ENCODE results near the gene KIRREL3. TPM values are rescaled to one million over a fixed set of nuclear protein-coding genes. Genes with fewer than 3 reads are reported as not detected.

Gene KIRREL3
- polyA plus RNA-seq, 1 of the 3 experiments (the other 2 are of a cell fraction): 3.7 TPM

DNA sequence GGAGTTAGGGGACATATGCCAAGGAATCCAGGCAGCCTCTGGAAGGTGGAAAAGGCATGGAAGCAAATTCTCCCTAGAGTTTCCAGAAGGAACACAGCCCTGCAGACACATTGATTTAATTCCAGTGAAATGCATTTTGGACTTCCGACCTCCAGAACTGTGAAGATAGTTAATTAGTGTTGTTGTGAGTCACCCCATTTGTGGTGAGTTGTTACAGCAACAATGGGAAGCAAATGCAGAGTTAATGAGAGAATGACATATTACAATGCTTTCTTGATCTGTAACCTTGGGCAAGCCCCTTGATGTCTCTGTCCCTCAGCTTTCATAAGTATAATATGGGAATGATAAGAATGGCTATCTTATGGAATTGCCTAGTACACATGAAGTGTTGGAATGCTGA, 178.7 kb downstream of the KIRREL3 start:
- H3K4me3 ChIP-seq (ENCODE audit: low read depth in 2 of 2, low read length in 1 of 2): no peak overlapping the region
- H3K4me1 ChIP-seq (ENCODE audit: control insufficient read depth in 1 of 2, insufficient read depth in 2 of 2, low read depth in 1 of 2, low read length in 1 of 2): peaks cover 0 to 7% of the 10 kb centered on the region in 2 experiments; a peak in 1 of 4 replicates
- H2AFZ ChIP-seq (ENCODE audit: low read depth): no peak overlapping the region
- no peaks in the 10 kb centered on the region for H3F3A ChIP-seq (replicated peaks; ENCODE audit: insufficient read depth)
- H4K20me1 ChIP-seq (ENCODE audit: insufficient read depth): no peaks in the 10 kb centered on the region
- no peak overlapping the region for H3K27ac ChIP-seq (ENCODE audit: low read depth in 2 of 2, low read length in 1 of 2)
- TF ChIP-seq CHD2 (IDR thresholded peaks at IDR 0.05; ENCODE audit: low read length, partially characterized antibody) (no peak), ELF1 (IDR thresholded peaks at IDR 0.05) (no peak), SMC3 (IDR thresholded peaks at IDR 0.05; ENCODE audit: low read depth, low read length) (no peak), EP300 (IDR thresholded peaks at IDR 0.05; ENCODE audit: borderline replicate concordance in 1 of 2, low read depth in 1 of 2, low read length in 1 of 2) (no peak), JUND (IDR thresholded peaks at IDR 0.05) (no peak)
- TF ChIP-seq, protein P1, sequence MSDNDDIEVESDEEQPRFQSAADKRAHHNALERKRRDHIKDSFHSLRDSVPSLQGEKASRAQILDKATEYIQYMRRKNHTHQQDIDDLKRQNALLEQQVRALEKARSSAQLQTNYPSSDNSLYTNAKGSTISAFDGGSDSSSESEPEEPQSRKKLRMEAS (IDR thresholded peaks at IDR 0.05; ENCODE audit: low read depth): no peak
- no peak for DNase-seq
- no peaks in the 10 kb centered on the region for H3K27me3 ChIP-seq (ENCODE audit: insufficient read depth)
- no peak overlapping the region for H3K9ac ChIP-seq
- WGBS (ENCODE audit: low lambda C conversion rate): 79% methylated on average over 1 of the region's 1 CpG
- ChIA-PET CTCF (interaction anchor here (1.4 kb wide), 1 partner anchor 12 kb away, joined by 3 read pairs; no protein-coding TSS in a partner anchor), POLR2A (no interaction called here)
- H3K9me3 ChIP-seq: no peaks in the 10 kb centered on the region
- no peaks in the 10 kb centered on the region for H3K36me3 ChIP-seq (replicated peaks in 1 of 2; ENCODE audit: control insufficient read depth in 1 of 2, insufficient read depth in 2 of 2, low read length in 1 of 2)
- no peaks in the 10 kb centered on the region for H3K79me2 ChIP-seq (ENCODE audit: insufficient read depth)
- no peaks in the 10 kb centered on the region for H3K9me2 ChIP-seq
- H3K4me2 ChIP-seq: no peak overlapping the region

DNA sequence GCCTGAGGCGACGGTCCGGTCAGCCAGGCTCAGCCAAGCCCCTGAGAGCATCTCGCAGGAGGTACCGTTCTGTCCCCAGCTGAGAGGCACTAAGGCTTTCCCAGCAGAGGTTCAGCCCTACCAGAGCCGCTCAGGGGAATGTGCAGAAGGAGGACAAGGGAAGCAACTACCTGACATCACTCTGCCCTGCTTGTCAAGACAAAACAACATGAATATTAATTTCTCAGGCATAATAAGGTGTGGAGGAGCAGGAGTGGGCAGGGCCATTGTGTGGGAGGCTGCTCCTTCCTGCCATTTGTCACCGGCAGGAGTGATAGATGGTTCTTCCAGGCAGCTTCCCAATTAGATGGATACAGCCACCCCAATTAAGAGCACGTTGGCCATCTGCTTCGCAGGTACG, 181.4 kb downstream of the KIRREL3 start:
- no CpG with 5 or more reads among the region's 10 CpGs for WGBS (ENCODE audit: low lambda C conversion rate)
- TF ChIP-seq POLR2AphosphoS5 (IDR thresholded peaks at IDR 0.05; ENCODE audit: low read depth, low read length) (no peak), FOXJ3 (CRISPR knock-in tag; IDR thresholded peaks at IDR 0.05) (no peak), EZH2phosphoT487 (IDR thresholded peaks at IDR 0.05; ENCODE audit: borderline replicate concordance, low read depth) (no peak), SIN3A (IDR thresholded peaks at IDR 0.05; ENCODE audit: borderline replicate concordance, low read depth, low read length) (no peak), NRF1 (IDR thresholded peaks at IDR 0.05; ENCODE audit: low read depth, low read length) (no peak), FOXM1 (IDR thresholded peaks at IDR 0.05; ENCODE audit: low read depth) (no peak), MXI1 (IDR thresholded peaks at IDR 0.05; ENCODE audit: low read depth, low read length) (no peak), CHD2 (IDR thresholded peaks at IDR 0.05; ENCODE audit: low read length, partially characterized antibody) (no peak), RAD21 (IDR thresholded peaks at IDR 0.05; ENCODE audit: low read length) (no peak), RCOR1 (IDR thresholded peaks at IDR 0.05; ENCODE audit: low read length) (no peak)
- TF ChIP-seq, protein P1 (IDR thresholded peaks at IDR 0.05; ENCODE audit: low read depth): no peak
- TF ChIP-seq, protein P2, sequence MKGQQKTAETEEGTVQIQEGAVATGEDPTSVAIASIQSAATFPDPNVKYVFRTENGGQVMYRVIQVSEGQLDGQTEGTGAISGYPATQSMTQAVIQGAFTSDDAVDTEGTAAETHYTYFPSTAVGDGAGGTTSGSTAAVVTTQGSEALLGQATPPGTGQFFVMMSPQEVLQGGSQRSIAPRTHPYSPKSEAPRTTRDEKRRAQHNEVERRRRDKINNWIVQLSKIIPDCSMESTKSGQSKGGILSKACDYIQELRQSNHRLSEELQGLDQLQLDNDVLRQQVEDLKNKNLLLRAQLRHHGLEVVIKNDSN (IDR thresholded peaks at IDR 0.05; ENCODE audit: borderline replicate concordance, low read depth): no peak
- TF ChIP-seq, protein P3, sequence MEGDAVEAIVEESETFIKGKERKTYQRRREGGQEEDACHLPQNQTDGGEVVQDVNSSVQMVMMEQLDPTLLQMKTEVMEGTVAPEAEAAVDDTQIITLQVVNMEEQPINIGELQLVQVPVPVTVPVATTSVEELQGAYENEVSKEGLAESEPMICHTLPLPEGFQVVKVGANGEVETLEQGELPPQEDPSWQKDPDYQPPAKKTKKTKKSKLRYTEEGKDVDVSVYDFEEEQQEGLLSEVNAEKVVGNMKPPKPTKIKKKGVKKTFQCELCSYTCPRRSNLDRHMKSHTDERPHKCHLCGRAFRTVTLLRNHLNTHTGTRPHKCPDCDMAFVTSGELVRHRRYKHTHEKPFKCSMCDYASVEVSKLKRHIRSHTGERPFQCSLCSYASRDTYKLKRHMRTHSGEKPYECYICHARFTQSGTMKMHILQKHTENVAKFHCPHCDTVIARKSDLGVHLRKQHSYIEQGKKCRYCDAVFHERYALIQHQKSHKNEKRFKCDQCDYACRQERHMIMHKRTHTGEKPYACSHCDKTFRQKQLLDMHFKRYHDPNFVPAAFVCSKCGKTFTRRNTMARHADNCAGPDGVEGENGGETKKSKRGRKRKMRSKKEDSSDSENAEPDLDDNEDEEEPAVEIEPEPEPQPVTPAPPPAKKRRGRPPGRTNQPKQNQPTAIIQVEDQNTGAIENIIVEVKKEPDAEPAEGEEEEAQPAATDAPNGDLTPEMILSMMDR (IDR thresholded peaks at IDR 0.05): no peak
- TF ChIP-seq, protein P4, sequence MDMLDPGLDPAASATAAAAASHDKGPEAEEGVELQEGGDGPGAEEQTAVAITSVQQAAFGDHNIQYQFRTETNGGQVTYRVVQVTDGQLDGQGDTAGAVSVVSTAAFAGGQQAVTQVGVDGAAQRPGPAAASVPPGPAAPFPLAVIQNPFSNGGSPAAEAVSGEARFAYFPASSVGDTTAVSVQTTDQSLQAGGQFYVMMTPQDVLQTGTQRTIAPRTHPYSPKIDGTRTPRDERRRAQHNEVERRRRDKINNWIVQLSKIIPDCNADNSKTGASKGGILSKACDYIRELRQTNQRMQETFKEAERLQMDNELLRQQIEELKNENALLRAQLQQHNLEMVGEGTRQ (IDR thresholded peaks at IDR 0.05; ENCODE audit: borderline replicate concordance, low read depth, low read length): no peak
- CTCF ChIA-PET: interaction anchor here (0.9 kb wide), 1 partner anchor 28 kb away, joined by 3 read pairs; no protein-coding TSS in a partner anchor
- Histone ChIP-seq H2AFZ (ENCODE audit: low read depth) (no peak overlapping the region), H3K4me2 (no peak overlapping the region), H4K20me1 (ENCODE audit: insufficient read depth) (no peaks in the 10 kb centered on the region), H3K27ac (ENCODE audit: low read depth in 2 of 2, low read length in 1 of 2) (no peak overlapping the region), H3K9ac (no peak overlapping the region), H3K4me3 (ENCODE audit: low read depth in 2 of 2, low read length in 1 of 2) (no peak overlapping the region), H3K4me1 (ENCODE audit: control insufficient read depth in 1 of 2, insufficient read depth in 2 of 2, low read depth in 1 of 2, low read length in 1 of 2) (peaks cover 0 to 7% of the 10 kb centered on the region in 2 experiments; a peak in 1 of 4 replicates), H3K27me3 (ENCODE audit: insufficient read depth) (no peaks in the 10 kb centered on the region), H3F3A (replicated peaks; ENCODE audit: insufficient read depth) (no peaks in the 10 kb centered on the region), H3K9me3 (no peaks in the 10 kb centered on the region), H3K9me2 (no peaks in the 10 kb centered on the region), H3K79me2 (ENCODE audit: insufficient read depth) (no peaks in the 10 kb centered on the region; the same call in 1 of the 2 replicates), H3K36me3 (replicated peaks in 1 of 2; ENCODE audit: control insufficient read depth in 1 of 2, insufficient read depth in 2 of 2, low read length in 1 of 2) (no peaks in the 10 kb centered on the region)
- POLR2A ChIA-PET: no interaction called here
- no peak for DNase-seq

All from SK-N-SH (cell line).